SK-N-MC (cell line): Measurements from ENCODE around the gene SLC25A24.

Experiments
- EZH2 ChIP-seq: fragments of 200-600 bp; sonication (generic); IDR thresholded peaks from one replicate; pipeline ENCODE4 v1.6.1; 2017; ENCODE audit warnings: antibody characterized with exemption
- POLR2AphosphoS5 ChIP-seq: IDR thresholded peaks from 2 replicates; pipeline ENCODE4 v1.6.1; 2012; ENCODE audit warnings: mild to moderate bottlenecking, low read depth, low read length, borderline replicate concordance

GRCh38 chr1:108125312-108126138 is 74.6 kb downstream of the SLC25A24 start:
- TF ChIP-seq EZH2 (no peak), POLR2AphosphoS5 (no peak)
